ENCODE data around the gene GALNT9.

DNA sequence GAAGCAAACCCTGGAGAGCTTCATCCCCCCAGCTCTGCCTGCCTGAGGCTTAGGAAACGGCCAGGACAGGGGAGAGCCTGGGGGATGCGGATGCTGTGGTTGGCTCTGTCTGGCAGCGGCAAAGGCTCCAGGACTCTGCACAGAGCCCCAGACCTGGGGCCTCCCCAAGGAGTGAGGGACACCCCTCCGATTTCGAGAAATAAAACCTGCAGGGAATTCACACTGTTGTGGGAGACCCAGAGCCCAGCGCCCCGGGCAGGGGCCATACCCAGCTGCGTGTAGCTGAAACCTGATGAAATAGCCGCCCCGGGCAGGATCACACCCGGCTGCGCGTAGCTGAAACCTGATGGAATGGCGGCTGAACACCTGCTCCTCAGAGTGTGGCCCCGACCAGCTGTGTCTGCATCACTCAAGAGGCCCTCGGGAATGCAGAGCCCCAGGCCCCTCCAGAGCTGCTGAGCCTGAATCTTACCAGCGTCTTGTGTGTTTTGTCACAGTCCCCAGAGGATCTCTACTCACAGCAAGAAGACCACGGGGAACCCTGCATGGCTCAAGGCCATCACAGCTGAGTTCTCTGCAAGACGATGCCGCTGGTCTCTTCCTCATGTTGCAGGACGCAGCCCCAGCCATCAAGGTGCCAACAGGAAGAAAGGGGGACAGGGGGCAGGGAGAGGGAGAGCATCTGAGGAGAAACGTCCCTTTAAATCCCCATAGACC is 46.5 kb upstream of the GALNT9 start:
- TF ChIP-seq TCF4 (CRISPR knock-in tag; IDR thresholded peaks at IDR 0.05; ENCODE audit: borderline replicate concordance) (no peak), ZNF565 (CRISPR knock-in tag; conservative IDR thresholded peaks at IDR 0.05; ENCODE audit: low read depth) (no peak), RARB (CRISPR knock-in tag; IDR thresholded peaks at IDR 0.05) (no peak), CSDC2 (CRISPR knock-in tag; IDR thresholded peaks at IDR 0.05) (no peak), ZFP30 (CRISPR knock-in tag; IDR thresholded peaks at IDR 0.05) (no peak), ZC3H10 (CRISPR knock-in tag; IDR thresholded peaks at IDR 0.05) (no peak), ZFP3 (CRISPR knock-in tag; IDR thresholded peaks at IDR 0.05) (no peak)
- TF ChIP-seq, protein P1, sequence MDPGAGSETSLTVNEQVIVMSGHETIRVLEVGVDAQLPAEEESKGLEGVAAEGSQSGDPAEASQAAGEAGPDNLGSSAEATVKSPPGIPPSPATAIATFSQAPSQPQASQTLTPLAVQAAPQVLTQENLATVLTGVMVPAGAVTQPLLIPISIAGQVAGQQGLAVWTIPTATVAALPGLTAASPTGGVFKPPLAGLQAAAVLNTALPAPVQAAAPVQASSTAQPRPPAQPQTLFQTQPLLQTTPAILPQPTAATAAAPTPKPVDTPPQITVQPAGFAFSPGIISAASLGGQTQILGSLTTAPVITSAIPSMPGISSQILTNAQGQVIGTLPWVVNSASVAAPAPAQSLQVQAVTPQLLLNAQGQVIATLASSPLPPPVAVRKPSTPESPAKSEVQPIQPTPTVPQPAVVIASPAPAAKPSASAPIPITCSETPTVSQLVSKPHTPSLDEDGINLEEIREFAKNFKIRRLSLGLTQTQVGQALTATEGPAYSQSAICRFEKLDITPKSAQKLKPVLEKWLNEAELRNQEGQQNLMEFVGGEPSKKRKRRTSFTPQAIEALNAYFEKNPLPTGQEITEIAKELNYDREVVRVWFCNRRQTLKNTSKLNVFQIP (CRISPR knock-in tag; IDR thresholded peaks at IDR 0.05; ENCODE audit: borderline replicate concordance, low read depth), result no peak
- TF ChIP-seq, protein P2, sequence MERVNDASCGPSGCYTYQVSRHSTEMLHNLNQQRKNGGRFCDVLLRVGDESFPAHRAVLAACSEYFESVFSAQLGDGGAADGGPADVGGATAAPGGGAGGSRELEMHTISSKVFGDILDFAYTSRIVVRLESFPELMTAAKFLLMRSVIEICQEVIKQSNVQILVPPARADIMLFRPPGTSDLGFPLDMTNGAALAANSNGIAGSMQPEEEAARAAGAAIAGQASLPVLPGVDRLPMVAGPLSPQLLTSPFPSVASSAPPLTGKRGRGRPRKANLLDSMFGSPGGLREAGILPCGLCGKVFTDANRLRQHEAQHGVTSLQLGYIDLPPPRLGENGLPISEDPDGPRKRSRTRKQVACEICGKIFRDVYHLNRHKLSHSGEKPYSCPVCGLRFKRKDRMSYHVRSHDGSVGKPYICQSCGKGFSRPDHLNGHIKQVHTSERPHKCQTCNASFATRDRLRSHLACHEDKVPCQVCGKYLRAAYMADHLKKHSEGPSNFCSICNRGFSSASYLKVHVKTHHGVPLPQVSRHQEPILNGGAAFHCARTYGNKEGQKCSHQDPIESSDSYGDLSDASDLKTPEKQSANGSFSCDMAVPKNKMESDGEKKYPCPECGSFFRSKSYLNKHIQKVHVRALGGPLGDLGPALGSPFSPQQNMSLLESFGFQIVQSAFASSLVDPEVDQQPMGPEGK (CRISPR knock-in tag; IDR thresholded peaks at IDR 0.05; ENCODE audit: borderline replicate concordance), result no peak
